Camera-type eye (tissue), 1 donor: ENCODE results near the gene CASD1. TPM values are rescaled to one million over a fixed set of nuclear protein-coding genes. Genes with fewer than 3 reads are reported as not detected.

ENCODE experiments used
- total RNA-seq: library from RNA; depleted of rRNA; stranded (reverse); fragments of >200 nt; gene quantifications from one replicate; pipeline ENCODE4 v1.2.3, GENCODE V29; 2014

The CASD1 gene
- total RNA-seq = 95.9 TPM

GRCh38 chr7:94509264-94509886 lies at the start of gene CASD1:
CASD1 (plus strand) TSS chr7:94509809; CDS start chr7:94510085, 276 bp downstream.

Other genes starting within 250 kb of the CASD1 start
- gene COL1A2, start 114.9 kb upstream of the CASD1 start, total RNA-seq = 6,947 TPM
- 128 TPM for gene SGCE, start 146.3 kb downstream of the CASD1 start, total RNA-seq